Measurements from ENCODE around the gene ANAPC16.
A peak's percentile ranks its signal among the peaks of the same experiment; 100 is the strongest.
"Not testable (repeated sequence)": the region's sequence is repeated elsewhere in the genome, so short reads cannot be mapped to it uniquely, and the experiment has no call there.

ANAPC16 gene

GRCh38 chr10:72245949-72246525, 30.2 kb downstream of the ANAPC16 start:
- no peak for DNase-seq

- DNase-seq = peak; percentile 79
Measured at GRCh38 chr10:72248468-72249151, 32.8 kb downstream of the ANAPC16 start.

- DNase-seq = not testable (repeated sequence)
Measured at GRCh38 chr10:72249176-72249862, 33.5 kb downstream of the ANAPC16 start.

- no peak for DNase-seq
Measured at GRCh38 chr10:72250666-72251065, 34.9 kb downstream of the ANAPC16 start.

GRCh38 chr10:72251635-72252034, 35.8 kb downstream of the ANAPC16 start:
- no peak for DNase-seq

- DNase-seq = no peak
Measured at GRCh38 chr10:72252972-72253371, 37.2 kb downstream of the ANAPC16 start.

GRCh38 chr10:72253578-72253977, 37.8 kb downstream of the ANAPC16 start:
- DNase-seq = no peak

GRCh38 chr10:72254813-72255568, 39.2 kb downstream of the ANAPC16 start:
- peak; percentile 53 for DNase-seq

- no peak for DNase-seq
Measured at GRCh38 chr10:72255977-72256729, 40.3 kb downstream of the ANAPC16 start.

- DNase-seq = peak; percentile 64
Measured at GRCh38 chr10:72257051-72257892, 41.5 kb downstream of the ANAPC16 start.

- no peak for DNase-seq
Measured at GRCh38 chr10:72258617-72259016, 42.8 kb downstream of the ANAPC16 start.

GRCh38 chr10:72259491-72260238, 43.9 kb downstream of the ANAPC16 start:
- no peak for DNase-seq

- peak; percentile 87 for DNase-seq
Measured at GRCh38 chr10:72260239-72260975, 44.6 kb downstream of the ANAPC16 start.

GRCh38 chr10:72260976-72261783, 45.4 kb downstream of the ANAPC16 start:
- DNase-seq = peak; percentile 41

GRCh38 chr10:72261784-72262404, 46.1 kb downstream of the ANAPC16 start:
- DNase-seq = no peak

- DNase-seq = no peak
Measured at GRCh38 chr10:72263613-72264241, 47.9 kb downstream of the ANAPC16 start.

GRCh38 chr10:72264536-72264935, 48.7 kb downstream of the ANAPC16 start:
- DNase-seq = no peak

- DNase-seq = no peak
Measured at GRCh38 chr10:72265508-72265907, 49.7 kb downstream of the ANAPC16 start.
